Measurements from ENCODE around the gene SUN5.

Gene SUN5

GRCh38 chr20:32995802-32996201, 8.4 kb downstream of the SUN5 start:
- DNase-seq (ENCODE audit: low spot score), result no peak

- DNase-seq (ENCODE audit: low spot score), result no peak
Measured at GRCh38 chr20:32993496-32994050, 10.7 kb downstream of the SUN5 start.

- DNase-seq (ENCODE audit: low spot score), result no peak
Measured at GRCh38 chr20:32991792-32992641, 12.2 kb downstream of the SUN5 start.

- no peak for DNase-seq (ENCODE audit: low spot score)
Measured at GRCh38 chr20:32991383-32991782, 12.8 kb downstream of the SUN5 start.

GRCh38 chr20:32990426-32990825, 13.8 kb downstream of the SUN5 start:
- no peak for DNase-seq (ENCODE audit: low spot score)

GRCh38 chr20:32989507-32990283, 14.5 kb downstream of the SUN5 start:
- no peak for DNase-seq (ENCODE audit: low spot score)

- no peak for DNase-seq (ENCODE audit: low spot score)
Measured at GRCh38 chr20:32988008-32988407, 16.2 kb downstream of the SUN5 start.

GRCh38 chr20:32987044-32987825, 17.0 kb downstream of the SUN5 start:
- no peak for DNase-seq (ENCODE audit: low spot score)

GRCh38 chr20:32986331-32986966, 17.8 kb downstream of the SUN5 start:
- no peak for DNase-seq (ENCODE audit: low spot score)

- no peak for DNase-seq (ENCODE audit: low spot score)
Measured at GRCh38 chr20:32985596-32985995, 18.6 kb downstream of the SUN5 start.

- DNase-seq (ENCODE audit: low spot score), result no peak
Measured at GRCh38 chr20:32984631-32985354, 19.4 kb downstream of the SUN5 start.

- DNase-seq (ENCODE audit: low spot score), result no peak
Measured at GRCh38 chr20:32984196-32984595, 20.0 kb downstream of the SUN5 start.

- DNase-seq (ENCODE audit: low spot score), result no peak
Measured at GRCh38 chr20:32983459-32984112, 20.6 kb downstream of the SUN5 start.

GRCh38 chr20:32982617-32983458, 21.4 kb downstream of the SUN5 start:
- DNase-seq (ENCODE audit: low spot score), result no peak

GRCh38 chr20:32980990-32981389, 23.2 kb downstream of the SUN5 start:
- no peak for DNase-seq (ENCODE audit: low spot score)

- no peak for DNase-seq (ENCODE audit: low spot score)
Measured at GRCh38 chr20:32980131-32980941, 23.9 kb downstream of the SUN5 start.

GRCh38 chr20:32979201-32979998, 24.8 kb downstream of the SUN5 start:
- no peak for DNase-seq (ENCODE audit: low spot score)

GRCh38 chr20:32978009-32978335, 26.3 kb downstream of the SUN5 start:
- no peak for DNase-seq (ENCODE audit: low spot score)
